Gastroesophageal sphincter (tissue), 4 donors: ENCODE data around the gene ZNF248. TPM values are rescaled to one million over a fixed set of nuclear protein-coding genes. Genes with fewer than 3 reads are reported as not detected.
A peak's percentile ranks its signal among the peaks of the same experiment; 100 is the strongest.

Source experiments
- ATAC-seq: fragments of 150-250 bp; one replicate; pipeline ENCODE4 v1.9.1; 2016; ENCODE audit warnings: mild to moderate bottlenecking, moderate library complexity
- H3K27ac ChIP-seq, 4 donors: fragments of 200-600 bp; sonication (generic) in 3 of 4; 1 replicate in 3 of 4; 2 replicates in 1 of 4; pipeline ENCODE4 v1.5.1; 2016 to 2019
- H3K27me3 ChIP-seq: fragments of 200-600 bp; sonication (generic); one replicate; pipeline ENCODE4 v1.5.1; 2019
- H3K36me3 ChIP-seq, 2 donors: fragments of 200-600 bp; sonication (generic); one replicate each; pipeline ENCODE4 v1.5.1; 2019; ENCODE audit warnings: control low read depth in 1 of 2
- H3K4me1 ChIP-seq, 3 donors: fragments of 200-600 bp; sonication (generic); 1 replicate in 2 of 3; 2 replicates in 1 of 3; pipeline ENCODE4 v1.5.1; 2016 to 2019; ENCODE audit warnings: control low read depth in 2 of 3
- H3K4me3 ChIP-seq, 2 donors: fragments of 200-600 bp; sonication (generic); one replicate each; pipeline ENCODE4 v1.5.1; 2019; ENCODE audit warnings: mild to moderate bottlenecking in 1 of 2, moderate library complexity in 1 of 2
- H3K9me3 ChIP-seq, 3 donors: fragments of 200-600 bp; sonication (generic); one replicate each; pipeline ENCODE4 v1.5.1; 2017 to 2019; ENCODE audit warnings: control low read depth in 2 of 3
- EP300 ChIP-seq: sonication (generic); formaldehyde crosslinking; IDR thresholded peaks from one replicate; pipeline ENCODE4 v1.6.1; 2017; ENCODE audit warnings: antibody characterized with exemption, mild to moderate bottlenecking
- POLR2A ChIP-seq, 2 donors: fragments of 450-650 bp; IDR thresholded peaks; one replicate each; pipeline ENCODE4 v1.6.1; 2017; ENCODE audit warnings: antibody characterized with exemption in 2 of 2, mild to moderate bottlenecking in 2 of 2, moderate library complexity in 1 of 2
- POLR2AphosphoS5 ChIP-seq: sonication (generic); formaldehyde crosslinking; IDR thresholded peaks from one replicate; pipeline ENCODE4 v1.6.1; 2017; ENCODE audit warnings: antibody characterized with exemption
- WGBS, 2 donors: methylation state at CpG; one replicate each; pipeline ENCODE4 v1.1.5; 2018; ENCODE audit warnings: low coverage in 1 of 2; 5-methylcytosine and 5-hydroxymethylcytosine counted together
- total RNA-seq, 4 donors: library from RNA; depleted of rRNA; stranded (reverse); fragments of >200 nt; gene quantifications; one replicate each; pipeline ENCODE4 v1.1.0, GENCODE V29; 2016
- TF ChIP-seq, protein P1 (sequence below), 4 experiments: fragments of 200-600 bp in 2 of 4; fragments of 450-650 bp in 2 of 4; sonication (generic) in 1 of 4; IDR thresholded peaks; one replicate each; pipeline ENCODE4 v1.5.1; 2017 to 2019; ENCODE audit warnings: antibody characterized with exemption in 4 of 4, mild to moderate bottlenecking in 2 of 4, moderate library complexity in 2 of 4

The ZNF248 gene
- total RNA-seq, 4 donors from 2014 or later = 15.9 to 28.9 (median 22.2) TPM

GRCh38 chr10:37855636-37856035, 1.8 kb downstream of the ZNF248 start:
- no peak for TF ChIP-seq POLR2A (IDR thresholded peaks at IDR 0.05)
- TF ChIP-seq EP300 = no peak
- TF ChIP-seq, protein P1, sequence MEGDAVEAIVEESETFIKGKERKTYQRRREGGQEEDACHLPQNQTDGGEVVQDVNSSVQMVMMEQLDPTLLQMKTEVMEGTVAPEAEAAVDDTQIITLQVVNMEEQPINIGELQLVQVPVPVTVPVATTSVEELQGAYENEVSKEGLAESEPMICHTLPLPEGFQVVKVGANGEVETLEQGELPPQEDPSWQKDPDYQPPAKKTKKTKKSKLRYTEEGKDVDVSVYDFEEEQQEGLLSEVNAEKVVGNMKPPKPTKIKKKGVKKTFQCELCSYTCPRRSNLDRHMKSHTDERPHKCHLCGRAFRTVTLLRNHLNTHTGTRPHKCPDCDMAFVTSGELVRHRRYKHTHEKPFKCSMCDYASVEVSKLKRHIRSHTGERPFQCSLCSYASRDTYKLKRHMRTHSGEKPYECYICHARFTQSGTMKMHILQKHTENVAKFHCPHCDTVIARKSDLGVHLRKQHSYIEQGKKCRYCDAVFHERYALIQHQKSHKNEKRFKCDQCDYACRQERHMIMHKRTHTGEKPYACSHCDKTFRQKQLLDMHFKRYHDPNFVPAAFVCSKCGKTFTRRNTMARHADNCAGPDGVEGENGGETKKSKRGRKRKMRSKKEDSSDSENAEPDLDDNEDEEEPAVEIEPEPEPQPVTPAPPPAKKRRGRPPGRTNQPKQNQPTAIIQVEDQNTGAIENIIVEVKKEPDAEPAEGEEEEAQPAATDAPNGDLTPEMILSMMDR (IDR thresholded peaks at IDR 0.05) = no peak
- TF ChIP-seq POLR2AphosphoS5 = no peak
- Histone ChIP-seq H3K36me3 (peaks cover 0 to 20% of the 10 kb centered on the region in 2 donors), H3K27me3 (no peaks in the 10 kb centered on the region), H3K27ac (peak overlapping the region in 2 of 4 donors; percentile 99 to 100), H3K4me3 (peak overlapping the region in 1 of 2 donors; percentile 95), H3K9me3 (no peaks in the 10 kb centered on the region), H3K4me1 (peaks cover 0 to 44% (median 0%) of the 10 kb centered on the region in 3 donors)
- WGBS, 2 donors = 21 to 43% methylated on average over 4 of the region's 4 CpGs
- no peak for ATAC-seq

GRCh38 chr10:37854626-37855025, 2.8 kb downstream of the ZNF248 start:
- Histone ChIP-seq H3K9me3 (no peaks in the 10 kb centered on the region), H3K36me3 (peaks cover 0 to 20% of the 10 kb centered on the region in 2 donors), H3K27ac (no peak overlapping the region), H3K27me3 (no peaks in the 10 kb centered on the region), H3K4me3 (no peak overlapping the region), H3K4me1 (peaks cover 0 to 44% (median 0%) of the 10 kb centered on the region in 3 donors)
- no peak for ATAC-seq
- TF ChIP-seq EP300 (no peak), POLR2AphosphoS5 (no peak), POLR2A (IDR thresholded peaks at IDR 0.05) (no peak)
- TF ChIP-seq, protein P1 (IDR thresholded peaks at IDR 0.05) = no peak

DNA sequence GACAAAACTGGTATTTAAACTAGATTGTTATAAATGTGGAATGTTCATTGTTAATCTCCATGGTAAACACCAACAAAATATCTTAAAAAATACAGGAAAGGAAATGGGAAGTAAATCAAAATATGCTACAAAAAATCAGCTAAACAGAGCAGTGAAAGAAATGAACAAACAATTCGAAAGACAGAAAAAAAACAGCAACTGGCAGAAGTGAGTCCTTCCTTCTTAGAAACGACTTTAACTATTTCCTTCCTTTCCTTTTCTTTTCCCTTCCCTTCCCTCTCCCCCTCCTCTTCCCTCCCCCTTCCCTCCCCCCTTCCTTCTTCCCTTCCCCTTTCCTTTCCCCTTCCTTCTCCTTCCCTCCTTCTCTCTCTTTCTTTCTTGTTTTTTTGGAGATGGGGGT, 12.8 kb downstream of the ZNF248 start:
- ATAC-seq = no peak
- TF ChIP-seq POLR2A (IDR thresholded peaks at IDR 0.05) = no peak
- no peak for TF ChIP-seq POLR2AphosphoS5
- TF ChIP-seq EP300 = no peak
- TF ChIP-seq, protein P1 (IDR thresholded peaks at IDR 0.05) = no peak

DNA sequence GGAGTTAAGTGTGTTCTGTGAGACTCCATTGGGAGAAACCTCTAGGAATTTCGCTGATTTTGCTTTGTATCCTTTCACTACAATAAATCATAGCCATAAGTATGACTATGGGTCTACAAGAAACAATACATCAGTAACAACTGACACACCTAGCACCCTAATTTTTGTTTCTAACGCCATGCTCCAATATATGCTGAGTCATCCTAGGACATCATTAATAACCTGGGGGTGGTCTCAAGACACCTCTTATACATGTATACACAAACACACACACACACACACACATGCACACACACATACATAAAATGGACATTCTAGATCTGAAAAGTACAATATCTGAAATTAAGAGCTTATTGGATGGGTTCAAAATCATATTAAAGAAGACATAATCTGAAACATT, 18.2 kb downstream of the ZNF248 start:
- no peak overlapping the region for H3K4me3 ChIP-seq
- H3K36me3 ChIP-seq = peaks cover 4 to 58% of the 10 kb centered on the region in 2 donors
- no peaks in the 10 kb centered on the region for H3K27me3 ChIP-seq
- H3K9me3 ChIP-seq = peaks cover 0 to 12% (median 0%) of the 10 kb centered on the region in 3 donors
- no peak for ATAC-seq
- no peak for TF ChIP-seq EP300
- TF ChIP-seq, protein P1 (IDR thresholded peaks at IDR 0.05) = no peak
- TF ChIP-seq POLR2AphosphoS5 = no peak
- no peak for TF ChIP-seq POLR2A (IDR thresholded peaks at IDR 0.05)
- 86 to 89% methylated on average over 2 of the region's 2 CpGs for WGBS, 2 donors
- H3K4me1 ChIP-seq = no peaks in the 10 kb centered on the region
- H3K27ac ChIP-seq = no peak overlapping the region

More for the DNA sequence above, 12.8 kb downstream of the ZNF248 start:
- Histone ChIP-seq H3K4me3 (no peak overlapping the region), H3K9me3 (peaks cover 0 to 12% (median 0%) of the 10 kb centered on the region in 3 donors), H3K36me3 (peaks cover 0 to 37% of the 10 kb centered on the region in 2 donors), H3K4me1 (no peaks in the 10 kb centered on the region), H3K27me3 (no peaks in the 10 kb centered on the region), H3K27ac (no peak overlapping the region)
- WGBS, 2 donors = 84 to 88% methylated on average over 2 of the region's 2 CpGs

GRCh38 chr10:37831495-37832333, 25.7 kb downstream of the ZNF248 start:
- peaks cover 19 to 100% of the 10 kb centered on the region in 2 donors for H3K36me3 ChIP-seq

More at GRCh38 chr10:37831495-37832333, 25.7 kb downstream of the ZNF248 start:
- WGBS, 2 donors = 83% methylated on average over 3 to 4 of the region's 4 CpGs
- H3K4me3 ChIP-seq = no peak overlapping the region
- no peak overlapping the region for H3K27ac ChIP-seq
- peaks cover 2 to 69% (median 4%) of the 10 kb centered on the region in 3 donors for H3K9me3 ChIP-seq
- ATAC-seq = no peak
- H3K4me1 ChIP-seq = no peaks in the 10 kb centered on the region
- no peaks in the 10 kb centered on the region for H3K27me3 ChIP-seq
- TF ChIP-seq POLR2A (IDR thresholded peaks at IDR 0.05) = no peak
- TF ChIP-seq, protein P1 (IDR thresholded peaks at IDR 0.05) = no peak
- no peak for TF ChIP-seq EP300
- no peak for TF ChIP-seq POLR2AphosphoS5
